Caki2 (cell line): Measurements from ENCODE around the gene RTN4RL1. TPM values are rescaled to one million over a fixed set of nuclear protein-coding genes. Genes with fewer than 3 reads are reported as not detected.
"Not testable (repeated sequence)": the region's sequence is repeated elsewhere in the genome, so short reads cannot be mapped to it uniquely, and the experiment has no call there.

Source experiments
- DNase-seq: peaks from one replicate; pipeline ENCODE4 v3.0.0-alpha.2; 2015; ENCODE audit warnings: low read depth
- in situ Hi-C: cut with HindIII; loops from 2 replicates; pipeline ENCODE4 v1.10.0; 2016; ENCODE audit warnings: low sequenced_read_pairs, low pct_unique_long_range_greater_than_20kb, mixed read lengths
- total RNA-seq: library from RNA; depleted of rRNA; stranded (reverse); fragments of >200 nt; shearing (Covaris generic); gene quantifications from 2 replicates; pipeline ENCODE4 v1.2.3, GENCODE V29; 2014; ENCODE audit warnings: low replicate concordance

RTN4RL1 gene
- total RNA-seq, 1 experiment from 2014 or later, result 12.2 TPM

DNA sequence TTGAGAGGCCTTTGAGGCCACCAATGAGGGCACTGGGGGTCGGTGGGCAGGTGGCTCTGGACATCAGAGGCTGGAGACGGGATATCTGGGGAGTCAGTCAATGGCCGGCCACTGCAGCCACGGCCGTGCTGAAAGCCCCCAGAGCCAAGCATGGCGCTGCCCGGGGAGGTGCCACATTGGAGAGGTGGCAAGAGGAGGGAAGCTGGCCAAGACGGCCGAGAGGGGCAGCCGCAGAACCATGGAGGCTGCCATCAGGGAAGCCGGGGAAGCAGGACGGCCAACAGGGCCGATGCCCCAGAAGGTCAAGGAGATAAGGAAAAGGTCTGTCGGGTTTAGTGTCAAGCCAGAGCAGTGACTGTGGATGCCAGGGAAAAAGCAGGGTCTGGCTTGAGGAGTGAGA, 9.8 kb downstream of the RTN4RL1 start:
- in situ Hi-C loops, result no loop called here
- DNase-seq, result no peak

DNA sequence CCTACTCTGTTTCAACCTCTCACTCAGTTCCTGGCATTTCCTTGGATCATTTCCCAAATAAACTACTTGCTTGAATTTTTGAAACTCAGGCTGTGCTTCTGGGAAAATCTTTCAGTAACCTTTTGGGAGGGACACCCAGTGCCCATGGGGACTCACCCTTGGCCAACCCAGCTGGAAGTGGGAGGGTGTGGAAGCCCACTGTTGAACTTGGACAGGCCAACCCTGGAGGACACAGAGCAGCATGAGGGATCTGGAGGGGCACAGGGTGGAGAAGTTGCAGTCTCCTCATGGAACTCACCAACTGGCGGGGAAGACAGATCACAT, 11.2 kb downstream of the RTN4RL1 start:
- DNase-seq, result no peak
- in situ Hi-C loops, result no loop called here

GRCh38 chr17:2013220-2013993, 11.7 kb downstream of the RTN4RL1 start:
- DNase-seq, in situ Hi-C loops: not testable (repeated sequence)

GRCh38 chr17:2012499-2012898, 12.6 kb downstream of the RTN4RL1 start:
- in situ Hi-C loops, result no loop called here
- DNase-seq, result no peak

DNA sequence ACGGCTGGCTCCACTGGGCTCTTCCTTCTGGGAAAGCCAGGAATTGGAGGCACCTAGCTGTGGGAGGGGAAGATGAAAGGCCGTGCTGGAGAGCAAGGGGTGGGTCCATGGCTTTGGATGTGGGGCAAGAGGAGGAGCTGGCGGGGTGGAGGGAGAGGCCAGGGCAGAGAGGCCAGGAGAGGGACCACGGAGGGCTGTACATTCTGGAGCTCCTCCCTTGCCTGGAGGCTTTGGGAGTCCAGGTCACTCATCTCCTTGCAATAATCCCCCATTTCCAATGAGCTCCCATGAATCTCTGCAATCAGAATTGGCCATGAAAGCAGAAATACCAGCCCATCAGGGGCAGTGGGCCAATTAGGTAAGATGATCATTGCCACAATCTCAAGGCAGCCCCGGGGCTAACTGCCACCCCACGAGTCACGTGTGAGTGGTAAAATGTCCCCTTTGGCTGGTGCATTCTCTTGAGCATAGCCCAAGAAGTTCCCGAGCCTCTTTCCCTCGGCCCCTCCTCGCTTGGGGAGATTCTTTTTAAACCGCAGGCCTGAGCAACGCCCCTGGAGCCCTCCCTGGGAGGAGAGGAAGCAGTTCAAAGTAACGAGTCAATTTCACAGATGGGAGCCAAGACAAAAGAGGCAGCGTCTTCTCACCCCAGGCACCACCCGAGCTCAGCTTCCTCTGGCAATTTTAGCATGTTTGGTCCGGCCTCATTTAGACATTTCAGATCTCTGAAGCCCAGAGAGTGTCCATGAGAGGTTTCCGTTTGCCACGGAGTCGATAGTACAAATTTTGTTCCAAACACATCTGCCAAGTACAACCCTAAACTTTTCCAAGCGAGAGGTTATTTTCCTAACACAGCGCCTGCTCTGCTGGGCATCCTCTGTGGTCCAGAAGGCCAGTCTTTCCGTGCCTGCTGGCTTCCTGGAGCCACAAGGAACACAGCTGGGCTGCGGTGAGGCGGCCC, 13.4 kb downstream of the RTN4RL1 start:
- in situ Hi-C loops, result no loop called here
- peak; percentile 23 for DNase-seq

GRCh38 chr17:2009737-2010136, 15.4 kb downstream of the RTN4RL1 start:
- in situ Hi-C loops, result no loop called here
- DNase-seq, result no peak

- DNase-seq, result no peak
- in situ Hi-C loops, result no loop called here
Measured at GRCh38 chr17:2008332-2009126, 16.6 kb downstream of the RTN4RL1 start.

DNA sequence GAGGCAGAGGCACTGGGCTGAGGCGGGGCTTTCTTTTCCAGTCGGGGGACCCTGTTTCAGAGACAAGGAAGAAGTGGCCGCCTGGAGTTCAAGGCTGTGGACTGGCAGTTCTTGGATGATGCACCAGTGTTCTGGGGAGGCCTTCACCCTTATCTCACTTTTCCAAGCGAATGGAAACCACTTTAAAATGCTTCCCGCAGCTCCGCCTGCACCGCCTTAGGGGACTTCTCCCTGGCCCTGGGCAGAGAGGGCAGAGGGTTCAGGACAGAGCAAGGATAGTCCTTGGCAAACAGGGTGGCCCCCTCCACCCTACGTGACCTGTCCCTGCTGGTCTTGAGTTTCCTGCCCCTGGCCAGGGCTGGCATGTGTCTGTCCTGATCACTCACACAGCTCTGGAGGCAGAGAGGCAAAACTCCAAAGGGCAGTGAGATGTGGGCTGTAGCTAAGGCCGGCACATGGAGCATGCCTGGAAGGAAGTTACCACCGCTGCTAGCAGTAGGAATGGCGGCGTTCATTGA, 20.6 kb downstream of the RTN4RL1 start:
- DNase-seq, result no peak
- in situ Hi-C loops, result no loop called here

DNA sequence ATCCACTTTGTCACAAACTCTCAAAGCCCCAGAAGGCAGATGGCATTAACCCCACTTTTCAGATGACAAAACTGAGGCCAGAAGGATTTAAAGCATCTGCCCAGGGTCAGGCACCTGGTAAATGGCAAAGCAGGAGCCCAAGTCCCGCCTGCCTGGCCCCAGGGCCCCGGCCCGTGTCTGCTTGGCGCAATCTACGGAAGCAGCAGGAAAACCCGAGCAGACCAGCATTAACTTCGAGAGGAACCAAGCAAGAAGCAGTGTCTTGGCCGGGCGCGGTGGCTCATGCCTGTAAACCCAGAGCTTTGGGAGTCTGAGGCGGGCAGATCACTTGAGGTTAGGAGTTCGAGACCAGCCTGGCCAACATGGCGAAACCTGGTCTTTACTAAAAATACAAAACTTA, 21.6 kb downstream of the RTN4RL1 start:
- in situ Hi-C loops, result no loop called here
- DNase-seq, result no peak

DNA sequence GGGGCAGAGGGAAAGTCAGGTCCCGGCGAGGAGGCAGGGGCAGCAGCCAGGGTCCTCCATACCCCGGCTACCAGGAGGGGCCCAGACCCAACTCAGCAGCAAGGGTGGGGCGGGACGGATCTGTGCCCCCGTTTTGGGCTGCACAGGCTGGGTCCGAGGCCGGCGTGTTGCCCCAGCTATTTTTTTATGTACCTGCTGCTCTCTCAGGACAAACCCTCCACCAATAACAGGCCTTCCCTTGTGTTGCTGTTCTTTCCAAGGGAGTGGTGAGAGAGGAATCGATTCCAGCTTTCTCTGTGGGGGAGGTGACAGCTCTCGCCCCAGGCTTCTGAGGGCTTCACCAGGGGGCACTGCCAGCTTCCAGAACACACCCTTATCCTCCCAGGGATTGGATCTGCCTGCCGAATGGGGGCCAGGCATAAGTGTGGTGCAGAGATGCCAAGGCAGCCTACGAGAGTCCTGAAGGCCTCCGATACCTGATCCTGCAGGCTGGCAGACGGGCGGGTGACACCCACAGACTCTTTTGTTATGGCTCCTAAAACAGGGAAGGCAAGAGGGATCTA, 22.3 kb downstream of the RTN4RL1 start:
- no peak for DNase-seq
- in situ Hi-C loops, result no loop called here

DNA sequence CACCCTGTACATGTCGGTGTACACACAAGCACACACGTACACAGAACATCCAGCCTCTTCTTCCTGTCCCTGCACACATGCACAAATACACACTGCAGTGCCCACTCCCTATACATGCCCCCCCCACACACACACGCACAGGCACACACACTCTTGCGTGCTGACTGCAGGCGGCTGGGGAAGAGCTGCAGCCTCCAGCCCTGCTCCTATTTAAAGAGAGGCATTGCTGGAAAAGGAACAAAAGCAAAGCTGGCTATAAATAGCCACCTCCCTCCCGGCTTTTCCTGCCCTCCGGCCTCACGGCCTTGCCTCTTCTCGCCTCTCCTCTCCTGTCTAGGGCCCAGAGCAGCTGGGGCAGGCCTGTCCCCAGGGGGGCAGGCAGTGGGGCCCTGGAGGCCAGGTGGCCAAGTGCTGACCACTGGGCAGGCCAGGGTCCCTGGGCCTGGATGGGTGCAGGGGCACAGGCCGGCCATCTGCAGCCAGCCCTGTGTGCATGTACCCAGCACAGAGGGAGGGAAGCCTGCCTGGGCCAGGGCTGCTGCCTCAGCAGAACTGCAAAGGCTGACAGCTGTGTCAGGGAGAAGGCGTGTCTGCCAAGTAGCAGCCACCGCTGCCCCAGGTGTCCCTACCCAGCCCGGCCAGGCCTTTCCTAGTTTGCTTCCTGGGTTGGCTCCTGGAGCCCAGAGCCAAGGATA, 25.4 kb downstream of the RTN4RL1 start:
- peak; percentile 49 for DNase-seq
- in situ Hi-C loops, result no loop called here

DNA sequence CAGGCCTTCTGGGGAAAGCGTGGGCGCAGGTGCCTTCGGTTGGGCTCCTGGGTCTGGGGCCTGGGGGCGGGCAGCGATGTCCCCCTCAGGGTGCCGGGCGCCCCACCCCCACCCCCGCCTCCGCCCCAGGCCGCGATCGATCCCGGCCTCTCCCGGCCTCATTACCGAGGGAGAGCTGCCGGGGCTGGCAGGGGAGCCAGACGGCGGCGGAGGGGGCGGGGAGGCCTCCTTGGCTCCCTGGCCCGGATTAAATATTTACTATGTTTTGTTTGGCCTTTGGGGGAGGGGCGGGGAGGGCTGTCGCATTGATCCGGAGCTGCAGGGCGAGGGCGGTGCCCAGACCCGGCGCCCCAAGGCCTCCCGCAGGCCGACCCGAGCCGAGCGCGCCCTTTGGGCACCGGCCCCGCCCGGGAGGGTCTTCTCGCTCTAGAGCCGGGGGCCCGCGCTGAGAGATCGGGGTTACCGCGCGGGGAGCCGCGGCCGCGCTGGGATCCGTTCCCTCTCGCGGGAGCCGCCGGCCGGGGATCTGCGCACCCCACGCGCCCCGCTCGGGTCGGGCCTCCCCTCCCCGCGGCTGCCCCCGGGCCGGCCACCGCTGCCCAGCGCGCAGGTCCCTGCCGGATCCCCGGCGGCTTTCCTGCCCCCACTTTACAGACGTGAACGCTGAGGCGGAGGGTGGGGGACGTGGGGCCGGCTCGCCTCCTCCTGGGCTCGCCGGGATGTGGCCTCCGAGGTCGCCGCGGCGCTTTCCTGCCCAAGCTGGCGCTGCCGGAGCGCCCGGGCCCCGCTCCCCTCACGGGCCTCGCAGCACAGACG, 27.0 kb downstream of the RTN4RL1 start:
- in situ Hi-C loops, result no loop called here
- DNase-seq, result peak; percentile 61

GRCh38 chr17:1997289-1997926, 27.7 kb downstream of the RTN4RL1 start:
- DNase-seq, result peak; percentile 93
- in situ Hi-C loops, result no loop called here

DNA sequence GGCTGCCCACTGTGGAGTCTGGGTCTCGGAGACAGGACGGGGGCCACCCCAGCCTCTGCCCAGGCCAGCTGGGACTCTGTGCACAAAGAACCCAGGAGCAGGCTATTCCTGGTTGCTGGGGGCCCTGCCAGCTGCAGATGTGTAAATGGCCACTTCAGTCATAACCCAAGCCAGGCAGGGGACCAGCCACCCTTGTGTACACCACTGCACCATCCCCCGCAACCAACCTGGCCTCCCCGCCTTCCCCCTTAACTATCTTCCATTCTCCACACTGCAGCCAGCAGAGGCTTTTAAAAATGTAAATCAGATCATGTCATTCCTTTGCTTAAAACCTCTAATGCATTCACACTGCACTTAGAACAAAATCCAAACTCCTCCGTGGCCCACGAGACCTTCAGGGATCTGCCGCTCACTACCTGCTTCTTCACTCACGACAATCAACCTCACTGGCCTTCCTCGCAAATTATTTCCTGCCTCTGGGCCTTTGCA, 28.3 kb downstream of the RTN4RL1 start:
- DNase-seq, result no peak

GRCh38 chr17:1995907-1996799, 29.0 kb downstream of the RTN4RL1 start:
- in situ Hi-C loops, result no loop called here
- no peak for DNase-seq

More for the DNA sequence above, 28.3 kb downstream of the RTN4RL1 start:
- in situ Hi-C loops, result no loop called here
